ENCODE data around the gene ABCG8. TPM values are rescaled to one million over a fixed set of nuclear protein-coding genes. Genes with fewer than 3 reads are reported as not detected.
"Not testable (repeated sequence)": the region's sequence is repeated elsewhere in the genome, so short reads cannot be mapped to it uniquely, and the experiment has no call there.

Gene ABCG8
- total and polyA plus RNA-seq, 8 donors: 1.1 to 8.9 (median 6.7) TPM; not detected in 5

DNA sequence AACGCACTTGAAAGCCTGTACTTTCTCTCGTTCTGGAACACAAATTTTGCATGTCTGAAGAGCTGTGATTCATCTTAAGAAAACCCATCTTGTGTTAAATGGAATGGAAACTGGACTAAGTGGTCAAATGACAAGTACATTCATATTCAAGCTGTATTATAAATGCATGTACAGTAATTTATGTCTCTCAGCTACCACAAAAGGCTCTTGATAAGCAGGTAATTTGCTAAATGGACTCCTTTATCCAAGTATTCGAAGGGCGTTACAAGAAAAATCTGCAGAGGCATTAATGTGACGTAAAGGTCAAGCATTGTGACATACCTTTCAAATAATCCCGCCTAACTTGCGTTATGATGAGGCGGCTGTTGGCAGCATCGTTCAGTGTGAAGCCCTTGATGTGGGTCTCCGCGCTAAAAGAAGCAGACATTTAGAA lies 66.6 kb downstream of the ABCG8 start:
- intact Hi-C loops (cut with DNase I; ENCODE audit: low total_unique reads): no loop called here
- TF ChIP-seq EP300 (IDR thresholded peaks at IDR 0.05): no peak
- no peak for TF ChIP-seq POLR2A (IDR thresholded peaks at IDR 0.05)
- TF ChIP-seq, protein P1, sequence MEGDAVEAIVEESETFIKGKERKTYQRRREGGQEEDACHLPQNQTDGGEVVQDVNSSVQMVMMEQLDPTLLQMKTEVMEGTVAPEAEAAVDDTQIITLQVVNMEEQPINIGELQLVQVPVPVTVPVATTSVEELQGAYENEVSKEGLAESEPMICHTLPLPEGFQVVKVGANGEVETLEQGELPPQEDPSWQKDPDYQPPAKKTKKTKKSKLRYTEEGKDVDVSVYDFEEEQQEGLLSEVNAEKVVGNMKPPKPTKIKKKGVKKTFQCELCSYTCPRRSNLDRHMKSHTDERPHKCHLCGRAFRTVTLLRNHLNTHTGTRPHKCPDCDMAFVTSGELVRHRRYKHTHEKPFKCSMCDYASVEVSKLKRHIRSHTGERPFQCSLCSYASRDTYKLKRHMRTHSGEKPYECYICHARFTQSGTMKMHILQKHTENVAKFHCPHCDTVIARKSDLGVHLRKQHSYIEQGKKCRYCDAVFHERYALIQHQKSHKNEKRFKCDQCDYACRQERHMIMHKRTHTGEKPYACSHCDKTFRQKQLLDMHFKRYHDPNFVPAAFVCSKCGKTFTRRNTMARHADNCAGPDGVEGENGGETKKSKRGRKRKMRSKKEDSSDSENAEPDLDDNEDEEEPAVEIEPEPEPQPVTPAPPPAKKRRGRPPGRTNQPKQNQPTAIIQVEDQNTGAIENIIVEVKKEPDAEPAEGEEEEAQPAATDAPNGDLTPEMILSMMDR (IDR thresholded peaks at IDR 0.05): no peak
- Histone ChIP-seq H3K27ac (no peak overlapping the region), H3K4me3 (no peak overlapping the region), H3K36me3 (peaks cover 0 to 67% (median 58%) of the 10 kb centered on the region in 4 donors), H3K9me3 (no peaks in the 10 kb centered on the region), H3K4me1 (no peaks in the 10 kb centered on the region), H3K27me3 (no peaks in the 10 kb centered on the region)
- 83 to 89% (median 87%) methylated on average over 11 of the region's 11 CpGs for whole genome bisulfite sequencing, 5 donors
- DNase-seq: no peak

DNA sequence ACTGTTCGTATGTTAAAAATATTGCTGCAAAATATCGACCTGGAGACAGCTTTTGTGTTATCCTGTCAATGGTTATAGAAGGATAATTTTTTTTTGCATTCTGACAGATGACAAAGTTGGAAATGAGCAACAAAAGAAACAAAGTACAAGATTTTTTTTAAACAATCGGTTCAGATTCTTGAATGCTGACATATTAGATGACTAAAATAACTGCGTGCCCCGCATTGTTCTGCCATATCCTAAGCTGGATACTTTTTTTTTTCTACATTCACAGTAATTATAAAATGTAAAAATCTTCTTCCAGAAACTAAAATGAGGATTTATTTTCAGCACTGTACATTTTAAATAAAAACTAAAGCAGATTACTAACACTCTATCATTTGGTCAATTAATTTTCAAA lies 67.1 kb downstream of the ABCG8 start:
- H3K27ac ChIP-seq: no peak overlapping the region
- H3K4me1 ChIP-seq: no peaks in the 10 kb centered on the region
- DNase-seq: no peak
- intact Hi-C loops (cut with DNase I; ENCODE audit: low total_unique reads): no loop called here
- no peaks in the 10 kb centered on the region for H3K9me3 ChIP-seq
- peaks cover 0 to 67% (median 59%) of the 10 kb centered on the region in 4 donors for H3K36me3 ChIP-seq
- H3K27me3 ChIP-seq: no peaks in the 10 kb centered on the region
- WGBS, 5 donors: 86 to 91% (median 87%) methylated on average over 5 of the region's 5 CpGs
- no peak for TF ChIP-seq POLR2A (IDR thresholded peaks at IDR 0.05)
- no peak overlapping the region for H3K4me3 ChIP-seq

GRCh38 chr2:43906448-43907109 lies 67.8 kb downstream of the ABCG8 start:
- H3K9me3 ChIP-seq: no peaks in the 10 kb centered on the region
- intact Hi-C loops (cut with DNase I; ENCODE audit: low total_unique reads): no loop called here
- no peak for DNase-seq
- H3K4me1 ChIP-seq: no peaks in the 10 kb centered on the region
- H3K4me3 ChIP-seq: no peak overlapping the region
- no peaks in the 10 kb centered on the region for H3K27me3 ChIP-seq
- WGBS, 5 donors: 77 to 86% (median 83%) methylated on average over 6 of the region's 6 CpGs
- no peak for TF ChIP-seq POLR2AphosphoS5 (IDR thresholded peaks at IDR 0.05)
- TF ChIP-seq EP300 (IDR thresholded peaks at IDR 0.05): no peak
- TF ChIP-seq, protein P1 (IDR thresholded peaks at IDR 0.05): no peak
- no peak for TF ChIP-seq POLR2A (IDR thresholded peaks at IDR 0.05)
- no peak overlapping the region for H3K27ac ChIP-seq
- H3K36me3 ChIP-seq: peaks cover 0 to 64% (median 59%) of the 10 kb centered on the region in 4 donors

DNA sequence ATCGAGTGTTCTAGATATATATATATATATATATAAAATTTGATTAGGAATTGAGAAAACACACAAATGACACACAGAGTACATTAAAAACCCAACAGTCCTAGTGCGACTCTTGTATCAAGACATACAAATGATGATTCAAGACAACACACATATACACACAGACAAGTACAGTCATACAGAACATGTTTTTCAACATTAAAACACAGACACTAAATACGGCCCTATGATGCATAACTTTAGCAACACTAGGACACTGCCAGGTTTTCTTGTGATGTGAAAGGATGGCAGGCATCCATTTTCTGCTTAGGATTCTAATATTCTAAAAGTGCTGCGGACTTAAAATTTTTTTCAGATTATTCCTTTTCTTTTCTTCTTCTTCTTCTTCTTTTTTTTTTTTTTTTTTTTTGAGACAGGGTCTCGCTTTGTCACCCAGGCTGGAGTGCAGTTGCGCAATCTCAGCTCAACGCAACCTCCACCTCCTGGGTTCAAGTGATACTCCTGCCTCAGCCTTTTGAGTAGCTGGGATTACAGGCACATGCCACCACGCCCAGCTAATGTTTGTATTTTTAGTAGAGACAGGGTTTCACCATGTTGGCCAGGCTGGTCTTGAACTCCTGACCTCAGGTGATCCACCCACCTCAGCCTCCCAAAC lies 72.5 kb downstream of the ABCG8 start:
- H3K27me3 ChIP-seq; H3K4me3 ChIP-seq; H3K4me1 ChIP-seq; H3K9me3 ChIP-seq; intact Hi-C loops (cut with DNase I; ENCODE audit: low total_unique reads); H3K27ac ChIP-seq; DNase-seq: not testable (repeated sequence)
- H3K36me3 ChIP-seq: peaks cover 12 to 77% (median 76%) of the 10 kb centered on the region in 4 donors
- 89 to 97% (median 94%) methylated on average over 8 of the region's 8 CpGs for WGBS, 5 donors

- Histone ChIP-seq H3K4me3 (no peak overlapping the region), H3K9me3 (no peaks in the 10 kb centered on the region), H3K36me3 (peaks cover 11 to 68% (median 65%) of the 10 kb centered on the region in 4 donors), H3K27me3 (no peaks in the 10 kb centered on the region), H3K4me1 (no peaks in the 10 kb centered on the region), H3K27ac (no peak overlapping the region)
- intact Hi-C loops (cut with DNase I; ENCODE audit: low total_unique reads): no loop called here
- no peak for DNase-seq
- WGBS, 5 donors: 92 to 99% (median 96%) methylated on average over 2 of the region's 2 CpGs
- TF ChIP-seq EP300 (IDR thresholded peaks at IDR 0.05) (no peak), POLR2AphosphoS5 (IDR thresholded peaks at IDR 0.05) (no peak), POLR2A (IDR thresholded peaks at IDR 0.05) (no peak)
- TF ChIP-seq, protein P1 (IDR thresholded peaks at IDR 0.05): no peak
These were observed 85.7 kb downstream of the ABCG8 start for GRCh38 chr2:43924463-43924862.

Measured in stomach (tissue), 9 donors.